HG03575 (cell line): ENCODE results near the gene KIR2DL4.
"Not testable (repeated sequence)": the region's sequence is repeated elsewhere in the genome, so short reads cannot be mapped to it uniquely, and the experiment has no call there.

Experiments used
- ATAC-seq: cut with Tn5 transposase; IDR thresholded peaks from one replicate; pipeline ENCODE4 v1.9.1; 2021; ENCODE audit not compliant: unreplicated experiment, insufficient number of reproducible peaks, low FRiP score; ENCODE audit errors: extremely low read depth

The KIR2DL4 gene

GRCh38 chr19:54803410-54803809, at the start of gene KIR2DL4:
Gene KIR2DL4, plus strand, starts transcription at chr19:54803610. Its CDS starts 42 bp downstream, at chr19:54803652.
- ATAC-seq: no peak

- ATAC-seq: not testable (repeated sequence)
These were observed 47.0 kb upstream of the KIR2DL4 start for GRCh38 chr19:54756204-54757110.

DNA sequence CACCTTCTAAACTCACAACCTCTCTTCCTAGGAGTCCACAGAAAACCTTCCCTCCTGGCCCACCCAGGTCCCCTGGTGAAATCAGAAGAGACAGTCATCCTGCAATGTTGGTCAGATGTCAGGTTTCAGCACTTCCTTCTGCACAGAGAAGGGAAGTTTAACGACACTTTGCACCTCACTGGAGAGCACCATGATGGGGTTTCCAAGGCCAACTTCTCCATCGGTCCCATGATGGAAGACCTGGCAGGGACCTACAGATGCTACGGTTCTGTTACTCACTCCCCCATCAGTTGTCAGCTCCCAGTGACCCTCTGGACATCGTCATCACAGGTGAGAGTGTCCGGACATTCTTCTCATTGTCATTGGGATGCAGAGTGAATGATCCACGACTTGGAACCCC, 44.8 kb upstream of the KIR2DL4 start:
- not testable (repeated sequence) for ATAC-seq

GRCh38 chr19:54764219-54764618, 39.2 kb upstream of the KIR2DL4 start:
- not testable (repeated sequence) for ATAC-seq

- not testable (repeated sequence) for ATAC-seq
These were observed 36.9 kb upstream of the KIR2DL4 start for GRCh38 chr19:54766464-54766863.

DNA sequence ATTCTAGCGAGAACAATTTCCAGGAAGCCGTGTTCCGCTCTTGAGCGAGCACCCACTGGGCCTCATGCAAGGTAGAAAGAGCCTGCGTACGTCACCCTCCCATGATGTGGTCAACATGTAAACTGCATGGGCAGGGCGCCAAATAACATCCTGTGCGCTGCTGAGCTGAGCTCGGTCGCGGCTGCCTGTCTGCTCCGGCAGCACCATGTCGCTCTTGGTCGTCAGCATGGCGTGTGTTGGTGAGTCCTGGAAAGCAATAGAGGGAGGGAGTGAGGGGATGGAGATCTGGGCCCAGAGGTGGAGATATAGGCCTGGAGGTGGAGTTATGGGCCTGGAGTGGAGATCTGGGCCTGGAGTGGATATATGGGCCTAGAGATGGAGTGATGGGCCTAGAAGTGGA, 33.8 kb upstream of the KIR2DL4 start, which contains the start of gene KIR2DL1:
TSS of gene KIR2DL1 (plus strand) at position 148 of the 400 bp plus-strand sequence. CDS start at position 206, 58 bp downstream.
- ATAC-seq: not testable (repeated sequence)

DNA sequence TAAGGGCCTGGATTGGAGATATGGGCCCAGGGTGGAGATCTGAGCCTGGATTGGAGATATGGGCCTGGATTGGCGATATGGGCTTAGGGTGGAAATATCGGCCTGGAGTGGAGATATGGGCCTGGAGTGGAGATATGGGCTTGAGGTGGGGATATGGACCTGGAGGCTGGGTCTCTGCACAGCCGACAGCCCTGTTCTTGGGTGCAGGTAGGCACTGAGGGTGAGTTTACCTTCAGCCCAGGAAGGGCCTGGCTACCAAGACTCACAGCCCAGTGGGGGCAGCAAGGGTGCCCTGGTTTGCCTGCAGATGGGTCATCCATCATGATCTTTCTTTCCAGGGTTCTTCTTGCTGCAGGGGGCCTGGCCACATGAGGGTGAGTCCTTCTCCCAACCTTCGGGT, 32.9 kb upstream of the KIR2DL4 start:
- not testable (repeated sequence) for ATAC-seq

DNA sequence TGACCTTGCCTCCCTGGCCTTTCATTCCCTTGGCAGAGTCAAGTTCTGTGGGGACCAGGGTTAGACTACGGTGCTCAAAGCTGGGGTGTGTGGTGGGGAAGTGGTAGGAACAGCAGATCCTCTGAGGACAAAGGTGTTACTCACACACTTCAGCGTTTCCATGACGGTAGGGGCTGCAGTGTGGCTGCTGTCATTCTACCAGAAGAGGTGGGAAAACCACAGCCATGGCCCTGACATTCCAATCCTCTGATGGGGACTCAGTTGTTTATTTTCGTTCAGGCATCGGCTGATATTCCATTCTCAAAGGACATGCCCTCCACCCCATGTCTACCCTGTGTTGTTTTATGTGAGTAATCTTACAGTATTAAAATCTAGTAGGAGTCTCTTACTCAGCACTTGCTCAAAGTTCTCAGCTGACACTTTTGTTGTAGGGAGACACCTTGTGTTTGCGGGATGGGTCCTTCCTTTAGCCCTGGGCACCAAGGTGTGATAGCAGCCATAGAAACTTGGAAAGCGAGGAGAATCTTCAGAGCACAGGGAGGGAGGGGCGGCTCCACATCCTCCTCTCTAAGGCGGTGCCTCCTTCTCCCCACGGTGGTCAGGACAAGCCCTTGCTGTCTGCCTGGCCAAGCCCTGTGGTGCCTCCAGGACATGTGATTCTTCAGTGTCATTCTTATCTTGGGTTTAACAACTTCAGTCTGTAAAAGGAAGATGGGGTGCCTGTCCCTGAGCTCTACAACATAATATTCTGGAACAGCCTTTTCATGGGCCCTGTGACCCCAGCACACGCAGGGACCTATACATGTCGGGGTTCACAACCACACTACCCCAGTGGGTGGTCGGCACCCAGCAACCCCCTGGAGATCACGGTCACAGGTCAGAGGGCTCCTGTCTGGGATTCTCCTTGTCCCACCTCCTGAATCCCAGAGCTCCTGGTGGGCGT, 32.1 kb upstream of the KIR2DL4 start:
- not testable (repeated sequence) for ATAC-seq

- ATAC-seq: not testable (repeated sequence)
These were observed 30.7 kb upstream of the KIR2DL4 start for GRCh38 chr19:54772666-54773065.

DNA sequence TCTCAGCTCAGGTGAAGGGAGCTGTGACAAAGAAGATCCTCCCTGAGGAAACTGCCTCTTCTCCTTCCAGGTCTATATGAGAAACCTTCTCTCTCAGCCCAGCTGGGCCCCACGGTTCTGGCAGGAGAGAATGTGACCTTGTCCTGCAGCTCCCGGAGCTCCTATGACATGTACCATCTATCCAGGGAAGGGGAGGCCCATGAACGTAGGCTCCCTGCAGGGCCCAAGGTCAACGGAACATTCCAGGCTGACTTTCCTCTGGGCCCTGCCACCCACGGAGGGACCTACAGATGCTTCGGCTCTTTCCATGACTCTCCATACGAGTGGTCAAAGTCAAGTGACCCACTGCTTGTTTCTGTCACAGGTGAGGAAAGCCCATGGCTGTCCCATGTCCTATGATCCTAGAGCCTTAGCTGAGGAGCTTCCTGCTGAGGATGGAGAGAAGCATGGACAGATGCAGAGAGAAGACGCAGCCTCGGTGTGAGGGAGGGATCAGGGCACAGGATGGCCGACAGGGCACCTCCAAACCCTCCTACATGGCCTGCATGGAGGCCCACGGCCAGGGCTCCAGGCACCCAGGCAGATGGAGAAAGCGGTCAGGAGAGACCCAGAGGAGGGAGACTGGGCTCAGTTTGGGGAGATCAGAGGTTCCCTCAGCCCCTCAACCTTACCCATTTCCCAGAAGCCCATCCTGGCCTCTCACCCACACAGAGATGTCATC, 28.2 kb upstream of the KIR2DL4 start:
- ATAC-seq: not testable (repeated sequence)

DNA sequence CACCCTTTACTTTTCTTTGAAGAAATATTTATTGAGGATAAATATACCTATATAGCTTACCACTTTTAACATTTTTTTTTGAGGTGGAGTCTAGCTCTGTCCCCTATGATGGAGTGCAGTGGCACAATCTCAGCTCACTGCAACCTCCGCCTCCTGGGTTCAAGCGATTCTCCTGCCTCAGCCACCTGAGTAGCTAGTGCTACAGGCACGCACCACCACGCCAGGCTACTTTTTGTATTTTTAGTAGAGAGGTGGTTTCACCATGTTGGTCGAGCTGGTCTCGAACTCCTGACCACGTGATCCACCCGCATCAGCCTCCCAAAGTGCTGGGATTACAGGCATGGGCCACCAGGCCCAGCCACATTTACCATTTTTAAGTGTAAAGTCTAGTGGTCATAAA, 27.6 kb upstream of the KIR2DL4 start:
- ATAC-seq: not testable (repeated sequence)

DNA sequence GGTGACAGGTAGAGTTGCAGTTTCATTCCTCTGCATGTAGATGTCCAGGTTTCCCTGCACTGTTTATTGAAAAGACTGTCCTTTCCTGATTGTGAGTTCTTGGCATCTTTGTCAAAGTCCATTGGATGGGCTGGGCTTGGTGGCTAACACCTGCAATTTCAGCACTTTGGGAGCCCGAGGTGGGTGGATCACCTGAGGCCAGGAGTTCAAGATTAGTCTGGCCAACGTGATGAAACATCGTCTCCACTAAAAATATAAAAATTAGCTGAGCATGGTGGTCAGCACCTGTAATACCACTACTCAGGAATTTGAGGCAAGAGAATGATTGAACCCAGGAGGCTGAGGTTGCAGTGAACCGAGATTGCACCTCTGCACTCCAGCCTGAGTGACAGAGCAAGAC, 25.6 kb upstream of the KIR2DL4 start:
- ATAC-seq: not testable (repeated sequence)

GRCh38 chr19:54778896-54779295, 24.5 kb upstream of the KIR2DL4 start:
- not testable (repeated sequence) for ATAC-seq

DNA sequence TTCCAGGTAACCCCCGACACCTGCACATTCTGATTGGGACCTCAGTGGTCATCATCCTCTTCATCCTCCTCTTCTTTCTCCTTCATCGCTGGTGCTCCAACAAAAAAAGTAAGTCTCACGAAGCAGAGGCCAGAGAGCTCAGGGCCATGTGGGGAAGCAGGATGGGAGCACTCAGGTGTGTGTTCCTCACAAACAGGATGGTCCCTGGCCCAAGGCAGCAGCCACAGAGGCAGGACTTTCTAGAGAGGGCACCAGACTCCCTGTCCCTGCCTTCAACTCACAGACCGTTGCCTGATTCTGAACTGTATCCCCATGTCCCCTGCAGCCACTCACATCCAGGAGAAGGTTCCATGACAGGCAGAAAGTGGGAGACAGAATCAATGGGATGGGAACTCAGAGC, 20.5 kb upstream of the KIR2DL4 start:
- ATAC-seq: not testable (repeated sequence)

GRCh38 chr19:54786091-54786723, 17.2 kb upstream of the KIR2DL4 start:
- ATAC-seq: not testable (repeated sequence)

GRCh38 chr19:54788154-54788553, 15.3 kb upstream of the KIR2DL4 start:
- ATAC-seq: not testable (repeated sequence)

DNA sequence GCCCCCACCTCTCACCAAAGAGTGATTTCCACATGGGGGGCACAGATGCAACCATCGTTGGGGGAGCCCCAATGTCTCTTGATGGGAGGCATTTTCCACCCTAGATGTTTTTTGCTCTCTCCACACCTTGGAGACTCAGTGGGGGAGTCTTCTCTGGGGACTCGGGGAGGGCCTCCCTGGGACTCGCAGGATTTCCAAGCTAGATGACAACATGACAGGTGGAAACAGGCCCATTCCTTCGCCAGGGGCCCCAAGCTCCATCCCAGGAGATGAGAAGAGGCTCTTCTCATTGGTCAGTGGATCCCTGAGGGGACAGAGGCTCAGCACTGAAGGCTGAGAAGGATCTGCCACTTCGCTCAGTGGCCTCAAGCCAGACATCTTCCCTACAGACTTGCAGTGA, 12.7 kb upstream of the KIR2DL4 start:
- ATAC-seq: no peak

DNA sequence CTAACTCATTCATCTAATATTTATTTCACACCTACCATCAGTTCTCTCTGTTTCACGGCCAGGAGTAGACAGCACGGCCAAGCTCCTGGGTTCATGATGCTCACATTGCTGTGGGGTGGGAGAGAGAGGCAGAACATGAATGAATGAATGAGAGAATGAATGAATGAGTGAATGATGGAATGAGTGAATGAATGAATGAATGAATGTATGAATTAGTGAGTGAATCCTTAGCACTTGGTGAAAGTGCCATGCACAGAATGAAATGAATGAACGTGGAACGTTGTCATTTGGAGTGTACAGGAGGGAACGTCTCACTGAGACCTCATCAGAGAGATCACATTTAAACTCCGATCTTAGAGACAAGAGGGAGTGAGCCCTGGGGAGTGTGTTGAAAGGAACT, 11.9 kb upstream of the KIR2DL4 start:
- no peak for ATAC-seq
